ENCODE measurements around the gene PCDHA8. TPM values are rescaled to one million over a fixed set of nuclear protein-coding genes. Genes with fewer than 3 reads are reported as not detected.
A peak's percentile ranks its signal among the peaks of the same experiment; 100 is the strongest.
"Not testable (repeated sequence)": the region's sequence is repeated elsewhere in the genome, so short reads cannot be mapped to it uniquely, and the experiment has no call there.

The PCDHA8 gene
- total and polyA plus RNA-seq, 4 donors, result 0.14 to 0.37 (median 0.23) TPM; not detected in 1

DNA sequence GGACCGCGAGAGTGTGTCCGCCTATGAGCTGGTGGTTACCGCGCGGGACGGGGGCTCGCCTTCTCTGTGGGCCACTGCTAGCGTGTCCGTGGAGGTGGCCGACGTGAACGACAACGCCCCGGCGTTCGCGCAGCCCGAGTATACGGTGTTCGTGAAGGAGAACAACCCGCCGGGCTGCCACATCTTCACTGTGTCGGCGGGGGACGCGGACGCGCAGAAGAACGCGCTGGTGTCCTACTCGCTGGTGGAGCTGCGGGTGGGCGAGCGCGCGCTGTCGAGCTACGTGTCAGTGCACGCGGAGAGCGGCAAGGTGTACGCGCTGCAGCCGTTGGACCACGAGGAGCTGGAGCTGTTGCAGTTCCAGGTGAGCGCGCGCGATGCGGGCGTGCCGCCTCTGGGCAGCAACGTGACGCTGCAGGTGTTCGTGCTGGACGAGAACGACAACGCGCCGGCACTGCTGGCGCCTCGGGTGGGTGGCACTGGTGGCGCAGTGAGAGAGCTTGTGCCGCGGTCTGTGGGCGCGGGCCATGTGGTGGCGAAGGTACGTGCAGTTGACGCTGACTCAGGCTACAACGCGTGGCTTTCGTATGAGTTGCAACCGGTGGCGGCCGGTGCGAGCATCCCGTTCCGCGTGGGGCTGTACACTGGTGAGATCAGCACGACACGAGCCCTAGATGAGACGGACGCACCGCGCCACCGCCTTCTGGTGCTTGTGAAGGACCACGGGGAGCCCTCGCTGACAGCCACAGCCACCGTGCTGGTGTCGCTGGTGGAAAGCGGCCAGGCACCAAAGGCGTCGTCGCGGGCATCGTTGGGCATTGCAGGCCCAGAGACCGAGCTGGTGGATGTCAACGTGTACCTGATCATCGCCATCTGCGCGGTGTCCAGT lies 5.1 kb upstream of the PCDHA8 start:
- DNase-seq (no peak), ATAC-seq (ENCODE audit: insufficient read depth, low FRiP score) (no peak)
- Histone ChIP-seq H3K9me3 (ENCODE audit: control insufficient read depth in 4 of 4, insufficient read depth in 3 of 4, low read length in 3 of 4) (peaks cover 0 to 21% (median 2%) of the 10 kb centered on the region in 4 donors), H3K4me1 (ENCODE audit: control insufficient read depth in 5 of 5, insufficient read depth in 5 of 5, low read length in 5 of 5) (no peaks in the 10 kb centered on the region), H3K36me3 (ENCODE audit: control insufficient read depth in 4 of 4, insufficient read depth in 4 of 4, low read length in 4 of 4) (no peaks in the 10 kb centered on the region), H3K27me3 (ENCODE audit: control insufficient read depth in 3 of 3, insufficient read depth in 3 of 3, low read length in 2 of 3) (no peaks in the 10 kb centered on the region), H3K9ac (ENCODE audit: insufficient read depth in 1 of 2, low read length in 2 of 2) (no peak overlapping the region), H3K4me3 (no peak overlapping the region), H3K27ac (ENCODE audit: low read depth in 1 of 2, low read length in 1 of 2) (no peak overlapping the region)
- 41 to 49% methylated on average over 103 of the region's 103 CpGs for WGBS, 2 donors
- TF ChIP-seq CTCF (IDR thresholded peaks at IDR 0.05; ENCODE audit: control extremely low read depth, extremely low read depth), result no peak

DNA sequence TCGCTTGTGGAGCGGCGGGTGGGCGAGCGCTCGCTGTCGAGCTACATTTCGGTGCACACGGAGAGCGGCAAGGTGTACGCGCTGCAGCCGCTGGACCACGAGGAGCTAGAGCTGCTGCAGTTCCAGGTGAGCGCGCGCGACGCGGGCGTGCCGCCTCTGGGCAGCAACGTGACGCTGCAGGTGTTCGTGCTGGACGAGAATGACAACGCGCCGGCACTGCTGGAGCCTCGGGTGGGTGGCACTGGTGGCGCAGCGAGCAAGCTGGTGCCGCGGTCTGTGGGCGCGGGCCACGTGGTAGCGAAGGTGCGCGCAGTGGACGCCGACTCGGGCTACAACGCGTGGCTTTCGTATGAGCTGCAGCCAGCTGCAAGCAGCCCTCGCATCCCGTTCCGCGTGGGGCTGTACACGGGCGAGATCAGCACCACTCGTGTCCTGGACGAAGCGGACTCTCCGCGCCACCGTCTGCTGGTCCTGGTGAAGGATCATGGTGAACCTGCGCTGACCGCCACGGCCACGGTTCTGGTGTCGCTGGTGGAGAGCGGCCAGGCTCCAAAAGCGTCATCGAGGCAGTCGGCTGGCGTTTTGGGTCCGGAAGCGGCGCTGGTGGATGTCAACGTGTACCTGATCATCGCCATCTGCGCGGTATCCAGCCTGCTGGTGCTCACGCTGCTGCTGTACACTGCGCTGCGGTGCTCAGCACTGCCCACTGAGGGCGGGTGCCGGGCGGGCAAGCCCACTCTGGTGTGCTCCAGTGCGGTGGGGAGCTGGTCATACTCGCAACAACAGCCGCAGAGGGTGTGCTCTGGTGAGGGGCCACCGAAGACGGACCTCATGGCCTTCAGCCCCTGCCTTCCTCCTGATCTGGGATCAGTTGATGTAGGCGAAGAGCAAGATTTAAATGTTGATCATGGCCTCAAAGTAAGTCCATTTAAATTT lies 2.1 kb downstream of the PCDHA8 start:
- Histone ChIP-seq H3K9me3 (ENCODE audit: control insufficient read depth in 4 of 4, insufficient read depth in 3 of 4, low read length in 3 of 4) (peaks cover 0 to 7% (median 1%) of the 10 kb centered on the region in 4 donors), H3K27me3 (ENCODE audit: control insufficient read depth in 3 of 3, insufficient read depth in 3 of 3, low read length in 2 of 3) (no peaks in the 10 kb centered on the region), H3K4me1 (ENCODE audit: control insufficient read depth in 5 of 5, insufficient read depth in 5 of 5, low read length in 5 of 5) (no peaks in the 10 kb centered on the region), H3K36me3 (ENCODE audit: control insufficient read depth in 4 of 4, insufficient read depth in 4 of 4, low read length in 4 of 4) (no peaks in the 10 kb centered on the region), H3K27ac (ENCODE audit: low read depth in 1 of 2, low read length in 1 of 2) (no peak overlapping the region), H3K4me3 (no peak overlapping the region), H3K9ac (ENCODE audit: insufficient read depth in 1 of 2, low read length in 2 of 2) (no peak overlapping the region)
- no peak for TF ChIP-seq CTCF (IDR thresholded peaks at IDR 0.05; ENCODE audit: control extremely low read depth, extremely low read depth)
- DNase-seq (no peak), ATAC-seq (ENCODE audit: insufficient read depth, low FRiP score) (no peak)
- WGBS, 2 donors, result 54% methylated on average over 48 of the region's 87 CpGs; no CpG with 5 or more reads in 1 of the 2 donors

- ATAC-seq (ENCODE audit: insufficient read depth, low FRiP score); H3K9me3 ChIP-seq (ENCODE audit: control insufficient read depth in 4 of 4, insufficient read depth in 3 of 4, low read length in 3 of 4); H3K4me1 ChIP-seq (ENCODE audit: control insufficient read depth in 5 of 5, insufficient read depth in 5 of 5, low read length in 5 of 5); H3K27ac ChIP-seq (ENCODE audit: low read depth in 1 of 2, low read length in 1 of 2); H3K36me3 ChIP-seq (ENCODE audit: control insufficient read depth in 4 of 4, insufficient read depth in 4 of 4, low read length in 4 of 4); H3K4me3 ChIP-seq; H3K9ac ChIP-seq (ENCODE audit: insufficient read depth in 1 of 2, low read length in 2 of 2); H3K27me3 ChIP-seq (ENCODE audit: control insufficient read depth in 3 of 3, insufficient read depth in 3 of 3, low read length in 2 of 3): not testable (repeated sequence)
- peak in 2 of 3 donors; percentile 7 to 14 for DNase-seq
- 6 to 23% methylated on average over 9 to 36 of the region's 48 CpGs for WGBS, 2 donors
Measured at GRCh38 chr5:140848139-140849102, 7.4 kb downstream of the PCDHA8 start, which contains the start of gene PCDHA9. Gene PCDHA9, plus strand, starts transcription at chr5:140848382. Its CDS starts 114 bp downstream, at chr5:140848496.

GRCh38 chr5:140849831-140850634 lies 9.0 kb downstream of the PCDHA8 start:
- H3K27me3 ChIP-seq (ENCODE audit: control insufficient read depth in 3 of 3, insufficient read depth in 3 of 3, low read length in 2 of 3); H3K9ac ChIP-seq (ENCODE audit: insufficient read depth in 1 of 2, low read length in 2 of 2); H3K27ac ChIP-seq (ENCODE audit: low read depth in 1 of 2, low read length in 1 of 2); H3K36me3 ChIP-seq (ENCODE audit: control insufficient read depth in 4 of 4, insufficient read depth in 4 of 4, low read length in 4 of 4); ATAC-seq (ENCODE audit: insufficient read depth, low FRiP score); H3K4me1 ChIP-seq (ENCODE audit: control insufficient read depth in 5 of 5, insufficient read depth in 5 of 5, low read length in 5 of 5); DNase-seq; H3K9me3 ChIP-seq (ENCODE audit: control insufficient read depth in 4 of 4, insufficient read depth in 3 of 4, low read length in 3 of 4); H3K4me3 ChIP-seq: not testable (repeated sequence)
- WGBS, 2 donors, result 49% methylated on average over 59 of the region's 101 CpGs; no CpG with 5 or more reads in 1 of the 2 donors

Data from lung (tissue), 12 donors.